ENCODE results near the gene TTC7B. TPM values are rescaled to one million over a fixed set of nuclear protein-coding genes. Genes with fewer than 3 reads are reported as not detected.

TTC7B gene
- total RNA-seq, 1 experiment from 2014 or later: 18.0 TPM

GRCh38 chr14:90576981-90577660 is 239.1 kb downstream of the TTC7B start:
- DNase-seq (ENCODE audit: low read depth): no peak

- no peak for DNase-seq (ENCODE audit: low read depth)
These were observed 239.6 kb downstream of the TTC7B start for GRCh38 chr14:90576581-90576980.

GRCh38 chr14:90575781-90576180 is 240.4 kb downstream of the TTC7B start:
- no peak for DNase-seq (ENCODE audit: low read depth)

GRCh38 chr14:90575336-90575735 is 240.9 kb downstream of the TTC7B start:
- no peak for DNase-seq (ENCODE audit: low read depth)

GRCh38 chr14:90574188-90575131 is 241.8 kb downstream of the TTC7B start:
- no peak for DNase-seq (ENCODE audit: low read depth)

GRCh38 chr14:90573385-90574105 is 242.7 kb downstream of the TTC7B start:
- DNase-seq (ENCODE audit: low read depth): no peak

- no peak for DNase-seq (ENCODE audit: low read depth)
These were observed 243.6 kb downstream of the TTC7B start for GRCh38 chr14:90572441-90573150.

- DNase-seq (ENCODE audit: low read depth): no peak
These were observed 244.9 kb downstream of the TTC7B start for GRCh38 chr14:90571149-90571947.

GRCh38 chr14:90570461-90570860 is 245.8 kb downstream of the TTC7B start:
- DNase-seq (ENCODE audit: low read depth): no peak

- DNase-seq (ENCODE audit: low read depth): no peak
These were observed 246.4 kb downstream of the TTC7B start for GRCh38 chr14:90569606-90570387.

GRCh38 chr14:90569201-90569600 is 247.0 kb downstream of the TTC7B start:
- DNase-seq (ENCODE audit: low read depth): no peak

- DNase-seq (ENCODE audit: low read depth): no peak
These were observed 247.8 kb downstream of the TTC7B start for GRCh38 chr14:90568405-90568804.

- no peak for DNase-seq (ENCODE audit: low read depth)
These were observed 248.2 kb downstream of the TTC7B start for GRCh38 chr14:90567991-90568390.

GRCh38 chr14:90567191-90567590 is 249.0 kb downstream of the TTC7B start:
- DNase-seq (ENCODE audit: low read depth): no peak

GRCh38 chr14:90566481-90566880 is 249.7 kb downstream of the TTC7B start:
- DNase-seq (ENCODE audit: low read depth): no peak

- DNase-seq (ENCODE audit: low read depth): no peak
These were observed 251.7 kb downstream of the TTC7B start for GRCh38 chr14:90564496-90564895.

GRCh38 chr14:90562652-90563051 is 253.6 kb downstream of the TTC7B start:
- DNase-seq (ENCODE audit: low read depth): no peak

- DNase-seq (ENCODE audit: low read depth): no peak
These were observed 254.3 kb downstream of the TTC7B start for GRCh38 chr14:90561920-90562319.

GRCh38 chr14:90560991-90561390 is 255.2 kb downstream of the TTC7B start:
- DNase-seq (ENCODE audit: low read depth): no peak

- DNase-seq (ENCODE audit: low read depth): no peak
These were observed 255.7 kb downstream of the TTC7B start for GRCh38 chr14:90560558-90560957.
